ENCODE results near the gene P3R3URF. TPM values are rescaled to one million over a fixed set of nuclear protein-coding genes. Genes with fewer than 3 reads are reported as not detected.

P3R3URF gene
- polyA plus RNA-seq, 3 donors: not detected

GRCh38 chr1:46173361-46173856 lies 2.9 kb downstream of the P3R3URF start:
- H3K9me3 ChIP-seq (replicated peaks in 1 of 2; ENCODE audit: control insufficient read depth in 1 of 2, insufficient read depth in 1 of 2, low read length in 2 of 2): no peaks in the 10 kb centered on the region
- H3K79me2 ChIP-seq (ENCODE audit: insufficient read depth, low read length): no peaks in the 10 kb centered on the region
- TF ChIP-seq CTCF (IDR thresholded peaks at IDR 0.05): no peak
- Mint-ChIP-seq H3K4me1 (no peaks in the 10 kb centered on the region), H3K36me3 (no peaks in the 10 kb centered on the region), H3K9me3 (peaks cover 0 to 2% (median 0%) of the 10 kb centered on the region in 7 donors), H3K4me3 (no peak overlapping the region), H3K27me3 (ENCODE audit: low read depth in 3 of 3) (peaks cover 12 to 16% (median 13%) of the 10 kb centered on the region in 3 donors), H3K27ac (no peak overlapping the region)
- WGBS (ENCODE audit: insufficient coverage): no CpG with 5 or more reads among the region's 4 CpGs
- no peak overlapping the region for H2AFZ ChIP-seq (ENCODE audit: insufficient read depth, low read depth, low read length, poor library complexity, severe bottlenecking)
- no peaks in the 10 kb centered on the region for H4K20me1 ChIP-seq (ENCODE audit: insufficient read depth, low read length)
- no peak overlapping the region for H3K9ac ChIP-seq (ENCODE audit: insufficient read depth, low read length, poor library complexity, severe bottlenecking)
- no peak overlapping the region for H3K27ac ChIP-seq (ENCODE audit: low read depth in 1 of 2, low read length in 2 of 2)
- peaks cover 0 to 5% of the 10 kb centered on the region in 2 donors for H3K27me3 ChIP-seq (ENCODE audit: control insufficient read depth in 2 of 2, insufficient read depth in 2 of 2, low read length in 2 of 2)
- DNase-seq: no peak
- no peak overlapping the region for H3K4me2 ChIP-seq (replicated peaks; ENCODE audit: extremely low read depth, low read length, poor library complexity, severe bottlenecking)
- intact Hi-C loops (cut with micrococcal nuclease): no loop called here
- no peaks in the 10 kb centered on the region for H3K4me1 ChIP-seq (ENCODE audit: control insufficient read depth in 1 of 2, insufficient read depth in 2 of 2, low read length in 2 of 2)
- no peak overlapping the region for H3K4me3 ChIP-seq (replicated peaks in 1 of 3; ENCODE audit: low read depth in 2 of 3, low read length in 3 of 3)
- no peaks in the 10 kb centered on the region for H3K36me3 ChIP-seq (replicated peaks in 1 of 2; ENCODE audit: control insufficient read depth in 1 of 2, insufficient read depth in 2 of 2, low read length in 2 of 2)

- Histone ChIP-seq H3K27me3 (ENCODE audit: control insufficient read depth in 2 of 2, insufficient read depth in 2 of 2, low read length in 2 of 2) (peaks cover 5 to 14% of the 10 kb centered on the region in 2 donors), H3K36me3 (replicated peaks in 1 of 2; ENCODE audit: control insufficient read depth in 1 of 2, insufficient read depth in 2 of 2, low read length in 2 of 2) (no peaks in the 10 kb centered on the region), H4K20me1 (ENCODE audit: insufficient read depth, low read length) (no peaks in the 10 kb centered on the region), H3K9ac (ENCODE audit: insufficient read depth, low read length, poor library complexity, severe bottlenecking) (no peak overlapping the region), H3K27ac (ENCODE audit: low read depth in 1 of 2, low read length in 2 of 2) (no peak overlapping the region), H2AFZ (ENCODE audit: insufficient read depth, low read depth, low read length, poor library complexity, severe bottlenecking) (no peak overlapping the region), H3K4me3 (replicated peaks in 1 of 3; ENCODE audit: low read depth in 2 of 3, low read length in 3 of 3) (no peak overlapping the region), H3K4me1 (ENCODE audit: control insufficient read depth in 1 of 2, insufficient read depth in 2 of 2, low read length in 2 of 2) (peaks cover 0 to under 1% of the 10 kb centered on the region in 2 donors), H3K79me2 (ENCODE audit: insufficient read depth, low read length) (no peaks in the 10 kb centered on the region), H3K9me3 (replicated peaks in 1 of 2; ENCODE audit: control insufficient read depth in 1 of 2, insufficient read depth in 1 of 2, low read length in 2 of 2) (no peaks in the 10 kb centered on the region), H3K4me2 (replicated peaks; ENCODE audit: extremely low read depth, low read length, poor library complexity, severe bottlenecking) (no peak overlapping the region)
- intact Hi-C loops (cut with micrococcal nuclease): no loop called here
- WGBS (ENCODE audit: insufficient coverage): 90% methylated on average over 2 of the region's 4 CpGs
- no peak for TF ChIP-seq CTCF (IDR thresholded peaks at IDR 0.05)
- Mint-ChIP-seq H3K27ac (no peak overlapping the region), H3K9me3 (peaks cover 0 to 3% (median 0%) of the 10 kb centered on the region in 7 donors), H3K4me1 (peaks cover 6% of the 10 kb centered on the region), H3K27me3 (ENCODE audit: low read depth in 3 of 3) (peaks cover 20 to 27% (median 23%) of the 10 kb centered on the region in 3 donors), H3K36me3 (peaks cover 0 to 3% of the 10 kb centered on the region in 2 donors), H3K4me3 (no peak overlapping the region)
- DNase-seq: no peak
Measured at GRCh38 chr1:46172321-46172720, 4.0 kb downstream of the P3R3URF start.
